Panc1 (cell line): ENCODE data around the gene KIF27. TPM values are rescaled to one million over a fixed set of nuclear protein-coding genes. Genes with fewer than 3 reads are reported as not detected.
"Not testable (repeated sequence)": the region's sequence is repeated elsewhere in the genome, so short reads cannot be mapped to it uniquely, and the experiment has no call there.

ENCODE experiments used
- ATAC-seq: fragments of 200-7000 bp; cut with Tn5 transposase; 2 replicates; pipeline ENCODE4 v1.9.1; 2020; ENCODE audit warnings: mild to moderate bottlenecking, moderate library complexity
- BruUV-seq: library from RNA; stranded (reverse); fragments of 400-500 nt; replicated peaks from 2 replicates; lab custom pipeline; 2021; lab: Mats Ljungman, UMichigan
- CTCF ChIA-PET: fragments of 300-600 bp; sonication (Branson Sonifier 250); formaldehyde crosslinking; loops from one replicate; lab custom pipeline; 2022; ENCODE audit warnings: antibody characterized with exemption; lab: Charles Lee
- POLR2A ChIA-PET: fragments of 300-600 bp; sonication (Branson Sonifier 250); formaldehyde crosslinking; loops from one replicate; lab custom pipeline; 2022; ENCODE audit warnings: antibody characterized with exemption; lab: Charles Lee
- DNase-seq: peaks from one replicate; pipeline ENCODE4 v3.0.0-alpha.2; 2010; ENCODE audit warnings: low read depth, low spot score
- H3K27ac ChIP-seq: 2 replicates; pipeline ENCODE4 v1.5.1; 2011; ENCODE audit warnings: mild to moderate bottlenecking, low read length, inconsistent platforms
- H3K27me3 ChIP-seq: fragments of 200-500 bp; sonication (Bioruptor generic); 2 replicates; pipeline ENCODE4 v1.6.0; 2014; ENCODE audit warnings: low read length, inconsistent platforms; ENCODE audit not compliant: control insufficient read depth, insufficient read depth
- H3K36me3 ChIP-seq: fragments of 200-500 bp; sonication (Bioruptor generic); 2 replicates; pipeline ENCODE4 v1.5.1; 2014; ENCODE audit warnings: inconsistent platforms, mild to moderate bottlenecking, low read length, moderate library complexity; ENCODE audit not compliant: control insufficient read depth, insufficient read depth
- H3K4me1 ChIP-seq: 2 replicates; pipeline ENCODE4 v1.5.1; 2011; ENCODE audit warnings: inconsistent platforms, mild to moderate bottlenecking, low read length, moderate library complexity; ENCODE audit not compliant: control insufficient read depth, insufficient read depth
- H3K4me3 ChIP-seq, 2 experiments: 2 replicates each; pipeline ENCODE4 v1.5.1; 2011 to 2012; ENCODE audit warnings: low read depth in 2 of 2, low read length in 2 of 2, mild to moderate bottlenecking in 2 of 2, inconsistent platforms in 1 of 2, moderate library complexity in 1 of 2
- H3K9me3 ChIP-seq: fragments of 200-500 bp; sonication (Bioruptor generic); 2 replicates; pipeline ENCODE4 v1.5.1; 2014; ENCODE audit warnings: low read depth, mild to moderate bottlenecking, inconsistent platforms, low read length, moderate library complexity; ENCODE audit not compliant: control insufficient read depth, insufficient read depth
- in situ Hi-C: cut with HindIII; loops from 2 replicates; pipeline ENCODE4 v1.10.0; 2016; ENCODE audit warnings: low sequenced_read_pairs, low pct_unique_long_range_greater_than_20kb
- intact Hi-C: fragments of 100-400 bp; cut with micrococcal nuclease; formaldehyde crosslinking; loops from one replicate; pipeline ENCODE4 v1.10.0; 2022; ENCODE audit not compliant: unreplicated experiment
- total RNA-seq: library from RNA; stranded (reverse); gene quantifications from one replicate; pipeline ENCODE4 v1.2.1, GENCODE V29; 2021; ENCODE audit not compliant: unreplicated experiment

KIF27 gene
- total RNA-seq, 1 experiment from 2014 or later, result 3.4 TPM

DNA sequence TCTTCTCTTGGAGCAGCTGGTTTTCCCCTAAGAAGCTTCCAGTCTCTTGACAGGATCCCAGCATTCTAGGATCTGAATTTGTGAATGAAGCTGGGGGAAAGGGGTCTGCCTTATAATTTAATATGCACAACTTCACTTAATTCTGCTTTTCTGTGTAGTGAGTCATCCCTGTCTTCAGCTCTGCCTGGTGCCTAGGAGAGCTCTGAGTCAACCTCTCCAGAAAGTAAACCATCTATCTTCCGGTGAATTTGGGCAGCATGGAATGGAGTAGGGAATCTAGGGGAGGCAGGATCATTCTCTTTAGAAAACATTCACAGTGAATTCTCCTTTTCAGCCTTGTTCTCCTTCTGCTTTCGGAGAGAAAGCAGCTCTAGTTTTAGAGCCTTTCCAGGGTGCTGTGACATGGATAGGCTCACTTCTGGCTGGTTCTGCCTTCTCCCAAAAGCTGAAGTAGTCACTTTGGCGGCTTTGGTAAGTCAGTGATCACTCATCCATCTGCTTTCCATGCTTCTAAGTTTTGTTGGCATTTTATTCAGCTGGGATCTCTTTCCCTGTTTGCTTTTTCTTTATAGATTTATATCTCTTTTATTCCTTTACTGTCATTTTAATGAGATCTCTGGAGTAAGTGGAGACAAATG lies 96.1 kb downstream of the KIF27 start:
- H3K27me3 ChIP-seq, H3K27ac ChIP-seq, DNase-seq, H3K36me3 ChIP-seq, intact Hi-C loops, BruUV-seq, in situ Hi-C loops, H3K4me1 ChIP-seq, POLR2A ChIA-PET, H3K4me3 ChIP-seq, ATAC-seq, H3K9me3 ChIP-seq, CTCF ChIA-PET: not testable (repeated sequence)

DNA sequence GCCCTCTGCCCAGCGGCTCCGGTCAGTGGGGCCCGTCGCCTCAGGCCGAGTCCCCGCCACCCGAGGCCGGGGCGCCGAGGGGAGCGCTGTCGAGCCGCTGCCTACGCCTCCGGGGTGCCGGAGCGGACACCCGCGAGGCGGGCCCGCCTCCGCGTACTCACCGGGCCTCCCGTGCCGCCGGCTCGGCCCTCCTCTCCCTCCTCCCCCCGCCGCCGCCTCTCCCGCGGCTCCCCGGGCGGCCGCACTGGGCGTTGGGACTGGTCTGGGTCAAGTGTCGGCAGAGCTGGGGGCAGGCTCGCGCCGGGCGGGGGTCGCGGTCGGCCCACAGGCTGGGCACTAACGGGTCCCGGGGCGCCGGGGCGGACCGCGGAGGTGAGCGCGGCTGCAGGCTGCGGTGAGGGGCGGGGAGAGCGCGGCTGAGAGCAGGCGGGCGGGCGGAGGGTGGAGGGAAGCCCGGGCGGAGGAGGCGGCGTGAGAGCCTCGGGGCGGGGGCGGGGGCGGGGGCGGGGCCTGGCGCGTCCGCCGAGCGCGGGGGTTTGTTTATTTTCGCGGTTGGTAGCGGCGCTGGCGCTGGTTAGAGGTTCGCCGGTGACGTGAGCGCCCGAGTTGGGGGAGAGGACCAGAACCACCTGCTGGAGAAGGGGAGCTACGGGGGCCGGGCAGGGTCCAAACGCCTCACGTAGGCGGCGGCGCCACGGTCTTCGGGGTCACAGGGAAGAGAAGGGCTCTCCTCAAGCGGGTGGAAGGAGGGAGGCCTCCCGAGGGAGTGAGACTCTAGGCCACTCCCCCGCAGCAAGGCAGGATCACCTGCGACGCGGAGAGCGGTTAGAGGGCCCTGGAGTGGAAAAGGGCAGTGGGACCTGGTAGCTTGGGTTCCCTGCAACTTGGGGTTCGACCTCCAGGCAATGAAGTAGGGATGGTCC lies 103.6 kb downstream of the KIF27 start, which contains the start of gene GKAP1:
Gene GKAP1, minus strand, starts transcription at position 414 of the 923 bp plus-strand sequence. CDS start 11,252 bp downstream, outside the sequence.
- CTCF ChIA-PET, H3K4me1 ChIP-seq, BruUV-seq, POLR2A ChIA-PET, H3K36me3 ChIP-seq, intact Hi-C loops, H3K9me3 ChIP-seq, in situ Hi-C loops, H3K27me3 ChIP-seq, DNase-seq: not testable (repeated sequence)
- Histone ChIP-seq H3K27ac (peak within 1 kb of the TSS; percentile 29; the same call in 1 of the 2 replicates), H3K4me3 (peak within 1 kb of the TSS; percentile 56 to 69)
- peak; percentile 95 for ATAC-seq

- intact Hi-C loops, POLR2A ChIA-PET, BruUV-seq, in situ Hi-C loops, H3K27ac ChIP-seq, DNase-seq, ATAC-seq, H3K36me3 ChIP-seq, H3K4me1 ChIP-seq, H3K9me3 ChIP-seq, CTCF ChIA-PET, H3K27me3 ChIP-seq: not testable (repeated sequence)
- peak overlapping the region; percentile 56 to 69 for H3K4me3 ChIP-seq
Measured at GRCh38 chr9:83817011-83817355, 104.2 kb downstream of the KIF27 start.

DNA sequence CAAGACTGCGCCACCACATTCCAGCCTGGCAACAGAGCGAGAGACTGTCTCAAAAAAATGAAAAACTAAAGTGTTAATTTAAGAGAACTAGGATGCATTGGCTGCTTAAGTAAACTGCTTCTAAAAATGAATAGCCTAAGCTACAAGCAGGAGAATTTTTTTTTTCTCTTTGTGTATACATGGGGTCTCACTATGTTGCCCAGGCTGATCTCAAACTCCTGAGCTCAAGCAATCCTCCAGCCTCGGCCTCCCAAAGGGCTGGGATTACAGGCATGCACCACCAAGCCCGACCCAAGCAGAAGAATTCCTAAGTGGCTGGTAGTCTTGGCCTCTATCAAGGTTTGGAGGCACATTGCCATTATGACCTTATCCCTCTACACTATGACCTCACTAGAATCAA lies 106.1 kb downstream of the KIF27 start:
- H3K36me3 ChIP-seq, DNase-seq, H3K4me1 ChIP-seq, POLR2A ChIA-PET, H3K9me3 ChIP-seq, H3K27ac ChIP-seq, H3K4me3 ChIP-seq, in situ Hi-C loops, CTCF ChIA-PET, ATAC-seq, H3K27me3 ChIP-seq, BruUV-seq, intact Hi-C loops: not testable (repeated sequence)

DNA sequence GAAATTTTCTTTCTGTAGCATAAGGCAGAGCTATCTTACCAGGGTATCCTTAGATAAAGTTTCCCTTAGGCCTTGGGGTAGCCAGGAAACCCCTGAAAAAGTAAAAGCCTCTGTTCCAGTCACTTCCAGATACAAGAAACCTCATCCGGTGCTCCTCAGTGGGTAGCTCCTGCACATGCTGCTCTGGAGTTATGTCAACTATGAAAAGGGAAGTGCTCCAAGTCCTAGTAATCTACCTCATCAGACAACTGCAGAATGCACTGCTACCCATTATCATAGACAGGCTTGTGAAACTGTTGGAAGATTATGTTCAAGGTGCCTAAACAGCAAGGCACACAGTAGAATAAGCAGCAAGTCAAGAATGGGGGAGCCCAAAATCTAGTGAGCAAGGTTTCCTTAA lies 112.0 kb downstream of the KIF27 start:
- ATAC-seq, POLR2A ChIA-PET, H3K27me3 ChIP-seq, H3K4me3 ChIP-seq, H3K36me3 ChIP-seq, H3K4me1 ChIP-seq, CTCF ChIA-PET, intact Hi-C loops, DNase-seq, H3K27ac ChIP-seq, BruUV-seq, H3K9me3 ChIP-seq, in situ Hi-C loops: not testable (repeated sequence)

GRCh38 chr9:83804454-83804853 lies 116.8 kb downstream of the KIF27 start:
- H3K27ac ChIP-seq, BruUV-seq, H3K4me3 ChIP-seq, POLR2A ChIA-PET, H3K27me3 ChIP-seq, intact Hi-C loops, DNase-seq, CTCF ChIA-PET, H3K9me3 ChIP-seq, H3K36me3 ChIP-seq, ATAC-seq, in situ Hi-C loops, H3K4me1 ChIP-seq: not testable (repeated sequence)

DNA sequence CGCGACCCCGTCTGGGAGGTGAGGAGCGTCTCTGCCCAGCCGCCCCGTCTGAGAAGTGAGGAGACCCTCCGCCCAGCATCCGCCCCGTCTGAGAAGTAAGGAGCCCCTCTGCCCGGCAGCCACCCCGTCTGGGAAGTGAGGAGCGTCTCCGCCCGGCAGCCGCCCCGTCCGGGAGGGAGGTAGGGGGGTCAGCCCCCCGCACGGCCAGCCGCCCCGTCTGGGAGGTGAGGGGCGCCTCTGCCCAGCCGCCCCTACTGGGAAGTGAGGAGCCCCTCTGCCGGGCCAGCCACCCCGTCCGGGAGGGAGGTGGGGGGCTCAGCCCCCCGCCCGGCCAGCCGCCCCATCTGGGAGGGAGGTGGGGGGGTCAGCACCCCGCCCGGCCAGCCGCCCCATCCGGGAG lies 117.3 kb downstream of the KIF27 start:
- intact Hi-C loops, POLR2A ChIA-PET, in situ Hi-C loops, H3K27ac ChIP-seq, H3K4me1 ChIP-seq, ATAC-seq, H3K9me3 ChIP-seq, DNase-seq, H3K4me3 ChIP-seq, CTCF ChIA-PET, H3K27me3 ChIP-seq, BruUV-seq, H3K36me3 ChIP-seq: not testable (repeated sequence)
